HL-60 (cell line): ENCODE measurements around the gene GGACT.
"Not testable (repeated sequence)": the region's sequence is repeated elsewhere in the genome, so short reads cannot be mapped to it uniquely, and the experiment has no call there.

Experiments used
- DNase-seq, 2 experiments: peaks; one replicate each; pipeline ENCODE4 v3.0.0-alpha.2; 2010 to 2020; ENCODE audit warnings: low read depth in 1 of 2, low spot score in 1 of 2
- H3K27ac ChIP-seq: fragments of 250-450 bp; sonication (Bioruptor Pico); replicated peaks from 2 replicates; pipeline ENCODE4 v1.5.1; 2020; ENCODE audit warnings: mild to moderate bottlenecking, moderate library complexity
- H3K27me3 ChIP-seq: fragments of 250-450 bp; sonication (Bioruptor Pico); 2 replicates; pipeline ENCODE4 v1.5.1; 2021; ENCODE audit warnings: mild to moderate bottlenecking, moderate library complexity; ENCODE audit not compliant: insufficient read depth, poor library complexity, severe bottlenecking
- H3K4me3 ChIP-seq: replicated peaks from 2 replicates; pipeline ENCODE4 v1.5.1; 2011; ENCODE audit warnings: mild to moderate bottlenecking, control low read depth, low read length; ENCODE audit not compliant: insufficient read depth
- GABPA ChIP-seq: IDR thresholded peaks from 2 replicates; pipeline ENCODE4 v1.6.1; 2012; ENCODE audit warnings: low read depth
- POLR2AphosphoS5 ChIP-seq: IDR thresholded peaks from 2 replicates; pipeline ENCODE4 v1.6.1; 2012; ENCODE audit warnings: low read depth
- SPI1 ChIP-seq: IDR thresholded peaks from 2 replicates; pipeline ENCODE4 v1.6.1; 2012; ENCODE audit warnings: low read depth, mild to moderate bottlenecking, borderline replicate concordance
- TF ChIP-seq, protein P1 (sequence below): IDR thresholded peaks from 2 replicates; pipeline ENCODE4 v1.6.1; 2012; ENCODE audit warnings: low read depth; ENCODE audit not compliant: insufficient replicate concordance
- TF ChIP-seq, protein P2 (sequence below): IDR thresholded peaks from one replicate; pipeline ENCODE4 v1.5.1; 2011; ENCODE audit warnings: low read length, control low read depth, inconsistent platforms; ENCODE audit not compliant: insufficient read depth

Gene GGACT

DNA sequence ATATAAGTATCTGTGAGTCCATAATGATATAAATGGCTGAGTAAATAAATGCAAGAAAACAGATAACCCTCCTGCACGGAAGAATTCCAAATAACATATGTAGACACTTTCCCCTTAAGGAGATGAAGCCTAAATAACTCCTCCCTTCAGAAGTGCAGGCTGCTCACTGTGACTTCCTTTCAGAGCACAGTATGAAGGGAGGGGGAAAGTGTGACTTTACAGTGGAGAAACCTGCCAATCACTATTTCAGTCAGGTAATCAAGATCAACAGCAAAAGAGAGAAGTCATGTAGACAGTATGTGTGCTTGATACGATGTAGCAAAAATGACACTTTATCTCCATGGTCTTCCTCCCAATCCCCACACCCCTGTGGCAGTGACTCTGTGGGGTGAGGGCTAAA lies 7.1 kb downstream of the GGACT start:
- Histone ChIP-seq H3K27me3 (no peaks in the 10 kb centered on the region), H3K27ac (no peak overlapping the region), H3K4me3 (no peak overlapping the region)
- TF ChIP-seq SPI1 (no peak), POLR2AphosphoS5 (no peak), GABPA (no peak)
- TF ChIP-seq, protein P1, sequence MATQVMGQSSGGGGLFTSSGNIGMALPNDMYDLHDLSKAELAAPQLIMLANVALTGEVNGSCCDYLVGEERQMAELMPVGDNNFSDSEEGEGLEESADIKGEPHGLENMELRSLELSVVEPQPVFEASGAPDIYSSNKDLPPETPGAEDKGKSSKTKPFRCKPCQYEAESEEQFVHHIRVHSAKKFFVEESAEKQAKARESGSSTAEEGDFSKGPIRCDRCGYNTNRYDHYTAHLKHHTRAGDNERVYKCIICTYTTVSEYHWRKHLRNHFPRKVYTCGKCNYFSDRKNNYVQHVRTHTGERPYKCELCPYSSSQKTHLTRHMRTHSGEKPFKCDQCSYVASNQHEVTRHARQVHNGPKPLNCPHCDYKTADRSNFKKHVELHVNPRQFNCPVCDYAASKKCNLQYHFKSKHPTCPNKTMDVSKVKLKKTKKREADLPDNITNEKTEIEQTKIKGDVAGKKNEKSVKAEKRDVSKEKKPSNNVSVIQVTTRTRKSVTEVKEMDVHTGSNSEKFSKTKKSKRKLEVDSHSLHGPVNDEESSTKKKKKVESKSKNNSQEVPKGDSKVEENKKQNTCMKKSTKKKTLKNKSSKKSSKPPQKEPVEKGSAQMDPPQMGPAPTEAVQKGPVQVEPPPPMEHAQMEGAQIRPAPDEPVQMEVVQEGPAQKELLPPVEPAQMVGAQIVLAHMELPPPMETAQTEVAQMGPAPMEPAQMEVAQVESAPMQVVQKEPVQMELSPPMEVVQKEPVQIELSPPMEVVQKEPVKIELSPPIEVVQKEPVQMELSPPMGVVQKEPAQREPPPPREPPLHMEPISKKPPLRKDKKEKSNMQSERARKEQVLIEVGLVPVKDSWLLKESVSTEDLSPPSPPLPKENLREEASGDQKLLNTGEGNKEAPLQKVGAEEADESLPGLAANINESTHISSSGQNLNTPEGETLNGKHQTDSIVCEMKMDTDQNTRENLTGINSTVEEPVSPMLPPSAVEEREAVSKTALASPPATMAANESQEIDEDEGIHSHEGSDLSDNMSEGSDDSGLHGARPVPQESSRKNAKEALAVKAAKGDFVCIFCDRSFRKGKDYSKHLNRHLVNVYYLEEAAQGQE, result no peak
- TF ChIP-seq, protein P2, sequence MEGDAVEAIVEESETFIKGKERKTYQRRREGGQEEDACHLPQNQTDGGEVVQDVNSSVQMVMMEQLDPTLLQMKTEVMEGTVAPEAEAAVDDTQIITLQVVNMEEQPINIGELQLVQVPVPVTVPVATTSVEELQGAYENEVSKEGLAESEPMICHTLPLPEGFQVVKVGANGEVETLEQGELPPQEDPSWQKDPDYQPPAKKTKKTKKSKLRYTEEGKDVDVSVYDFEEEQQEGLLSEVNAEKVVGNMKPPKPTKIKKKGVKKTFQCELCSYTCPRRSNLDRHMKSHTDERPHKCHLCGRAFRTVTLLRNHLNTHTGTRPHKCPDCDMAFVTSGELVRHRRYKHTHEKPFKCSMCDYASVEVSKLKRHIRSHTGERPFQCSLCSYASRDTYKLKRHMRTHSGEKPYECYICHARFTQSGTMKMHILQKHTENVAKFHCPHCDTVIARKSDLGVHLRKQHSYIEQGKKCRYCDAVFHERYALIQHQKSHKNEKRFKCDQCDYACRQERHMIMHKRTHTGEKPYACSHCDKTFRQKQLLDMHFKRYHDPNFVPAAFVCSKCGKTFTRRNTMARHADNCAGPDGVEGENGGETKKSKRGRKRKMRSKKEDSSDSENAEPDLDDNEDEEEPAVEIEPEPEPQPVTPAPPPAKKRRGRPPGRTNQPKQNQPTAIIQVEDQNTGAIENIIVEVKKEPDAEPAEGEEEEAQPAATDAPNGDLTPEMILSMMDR, result no peak
- no peak for DNase-seq

DNA sequence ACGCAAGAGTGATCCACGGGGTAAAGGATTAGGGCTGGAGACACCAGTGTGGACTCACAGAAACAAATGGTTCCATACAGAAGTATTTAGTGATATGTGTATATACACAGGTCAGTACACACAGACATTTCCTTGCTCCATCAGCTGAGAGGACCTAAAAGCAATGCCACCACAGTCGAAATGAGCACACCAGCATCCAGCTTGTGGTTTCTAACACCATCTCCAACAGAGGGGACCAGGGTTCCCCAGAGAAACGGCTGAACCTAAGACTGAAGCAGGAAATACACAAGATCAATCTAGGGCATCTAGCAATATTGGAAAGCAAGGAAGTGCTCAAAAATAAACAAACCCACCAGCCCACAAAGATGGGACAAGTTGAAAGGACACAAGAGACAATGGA lies 7.6 kb downstream of the GGACT start:
- Histone ChIP-seq H3K27ac (no peak overlapping the region), H3K4me3 (no peak overlapping the region), H3K27me3 (no peaks in the 10 kb centered on the region)
- no peak for DNase-seq
- TF ChIP-seq SPI1 (no peak), GABPA (no peak), POLR2AphosphoS5 (no peak)
- TF ChIP-seq, protein P1, result no peak

DNA sequence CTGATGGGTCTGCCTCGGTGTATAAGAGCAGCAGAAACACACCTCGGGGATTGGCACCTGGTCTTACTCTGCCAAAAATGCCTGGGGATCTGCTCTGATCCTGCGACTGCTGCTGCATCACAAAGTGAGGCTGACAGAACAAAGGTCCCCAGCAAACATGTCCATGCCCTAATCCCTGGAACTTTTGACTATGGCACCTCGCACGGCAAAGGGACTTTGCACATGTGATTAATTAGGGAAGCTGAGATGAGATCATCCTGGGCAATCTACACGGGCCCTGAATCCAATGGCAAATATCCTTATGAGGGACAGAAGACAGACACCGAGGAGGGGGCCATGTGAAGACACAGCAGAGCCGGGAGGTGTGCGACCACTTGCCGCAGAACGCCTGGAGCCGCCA lies 8.5 kb downstream of the GGACT start:
- no peak for DNase-seq
- H3K4me3 ChIP-seq, result no peak overlapping the region
- no peaks in the 10 kb centered on the region for H3K27me3 ChIP-seq
- H3K27ac ChIP-seq, result no peak overlapping the region
- TF ChIP-seq, protein P1, result no peak
- TF ChIP-seq GABPA (no peak), SPI1 (no peak), POLR2AphosphoS5 (no peak)
- TF ChIP-seq, protein P2, result no peak

DNA sequence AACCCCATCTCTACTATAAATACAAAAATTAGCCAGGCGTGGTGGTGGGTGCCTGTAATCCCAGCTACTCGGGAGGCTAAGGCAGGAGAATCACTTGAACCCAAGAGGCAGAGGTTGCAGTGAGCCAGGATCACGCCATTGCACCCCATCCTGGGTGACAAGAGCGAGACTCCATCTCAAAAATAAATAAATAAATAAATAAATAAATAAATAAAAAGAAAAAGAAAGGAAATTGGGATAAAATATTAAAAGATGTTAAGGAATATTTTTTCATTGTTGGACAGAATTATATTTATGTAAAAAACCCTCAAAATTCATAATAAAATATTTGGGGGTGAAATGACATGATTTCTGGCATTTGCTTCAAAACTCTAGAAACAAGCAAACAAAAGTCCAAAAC lies 11.3 kb downstream of the GGACT start:
- not testable (repeated sequence) for H3K27ac ChIP-seq, DNase-seq

More for the DNA sequence above, 11.3 kb downstream of the GGACT start:
- H3K27me3 ChIP-seq, H3K4me3 ChIP-seq: not testable (repeated sequence)
